Putamen (tissue), 1 donor: Measurements from ENCODE around the gene TMEM191C.
"Not testable (repeated sequence)": the region's sequence is repeated elsewhere in the genome, so short reads cannot be mapped to it uniquely, and the experiment has no call there.

Experiments used
- DNase-seq: peaks from one replicate; pipeline ENCODE4 v3.0.0-alpha.2; 2016; ENCODE audit warnings: low spot score

The TMEM191C gene

GRCh38 chr22:21467337-21468193, at the start of gene TMEM191C:
TMEM191C (plus strand) TSS chr22:21467387; CDS start chr22:21467460, 73 bp downstream.
- not testable (repeated sequence) for DNase-seq

- not testable (repeated sequence) for DNase-seq
Measured at GRCh38 chr22:21417853-21418252, 49.3 kb upstream of the TMEM191C start.

- not testable (repeated sequence) for DNase-seq
Measured at GRCh38 chr22:21418974-21419638, 48.1 kb upstream of the TMEM191C start.

- not testable (repeated sequence) for DNase-seq
Measured at GRCh38 chr22:21420180-21420763, 46.9 kb upstream of the TMEM191C start.

GRCh38 chr22:21424084-21424709, 43.0 kb upstream of the TMEM191C start:
- not testable (repeated sequence) for DNase-seq

GRCh38 chr22:21434378-21435233, 32.6 kb upstream of the TMEM191C start:
- not testable (repeated sequence) for DNase-seq

- DNase-seq = not testable (repeated sequence)
Measured at GRCh38 chr22:21435998-21436810, 31.0 kb upstream of the TMEM191C start.

- DNase-seq = not testable (repeated sequence)
Measured at GRCh38 chr22:21438013-21438412, 29.2 kb upstream of the TMEM191C start.

- DNase-seq = not testable (repeated sequence)
Measured at GRCh38 chr22:21440018-21440636, 27.1 kb upstream of the TMEM191C start.

- DNase-seq = not testable (repeated sequence)
Measured at GRCh38 chr22:21440676-21441075, 26.5 kb upstream of the TMEM191C start.

GRCh38 chr22:21441170-21441569, 26.0 kb upstream of the TMEM191C start:
- not testable (repeated sequence) for DNase-seq

- DNase-seq = not testable (repeated sequence)
Measured at GRCh38 chr22:21442123-21442522, 25.1 kb upstream of the TMEM191C start.

- not testable (repeated sequence) for DNase-seq
Measured at GRCh38 chr22:21442646-21443045, 24.5 kb upstream of the TMEM191C start.

- DNase-seq = no peak
Measured at GRCh38 chr22:21443057-21443734, 24.0 kb upstream of the TMEM191C start.

- DNase-seq = no peak
Measured at GRCh38 chr22:21443735-21444421, 23.3 kb upstream of the TMEM191C start.

GRCh38 chr22:21444701-21445436, 22.3 kb upstream of the TMEM191C start:
- no peak for DNase-seq

GRCh38 chr22:21445437-21446127, 21.6 kb upstream of the TMEM191C start:
- no peak for DNase-seq
